GM11168 (cell line): ENCODE measurements around the gene IRX3.

Experiments used
- in situ Hi-C: fragments of 300-500 bp; cut with MboI; formaldehyde crosslinking; loops from one replicate; pipeline ENCODE4 v1.12.0; 2022; ENCODE audit warnings: low sequenced_read_pairs; ENCODE audit not compliant: unreplicated experiment

IRX3 gene

GRCh38 chr16:54291656-54292487, 5.3 kb upstream of the IRX3 start:
- in situ Hi-C loops: loop anchor here (25.0 kb wide), 1 partner anchor 645 kb away; the partner anchor contains the start of gene IRX5

DNA sequence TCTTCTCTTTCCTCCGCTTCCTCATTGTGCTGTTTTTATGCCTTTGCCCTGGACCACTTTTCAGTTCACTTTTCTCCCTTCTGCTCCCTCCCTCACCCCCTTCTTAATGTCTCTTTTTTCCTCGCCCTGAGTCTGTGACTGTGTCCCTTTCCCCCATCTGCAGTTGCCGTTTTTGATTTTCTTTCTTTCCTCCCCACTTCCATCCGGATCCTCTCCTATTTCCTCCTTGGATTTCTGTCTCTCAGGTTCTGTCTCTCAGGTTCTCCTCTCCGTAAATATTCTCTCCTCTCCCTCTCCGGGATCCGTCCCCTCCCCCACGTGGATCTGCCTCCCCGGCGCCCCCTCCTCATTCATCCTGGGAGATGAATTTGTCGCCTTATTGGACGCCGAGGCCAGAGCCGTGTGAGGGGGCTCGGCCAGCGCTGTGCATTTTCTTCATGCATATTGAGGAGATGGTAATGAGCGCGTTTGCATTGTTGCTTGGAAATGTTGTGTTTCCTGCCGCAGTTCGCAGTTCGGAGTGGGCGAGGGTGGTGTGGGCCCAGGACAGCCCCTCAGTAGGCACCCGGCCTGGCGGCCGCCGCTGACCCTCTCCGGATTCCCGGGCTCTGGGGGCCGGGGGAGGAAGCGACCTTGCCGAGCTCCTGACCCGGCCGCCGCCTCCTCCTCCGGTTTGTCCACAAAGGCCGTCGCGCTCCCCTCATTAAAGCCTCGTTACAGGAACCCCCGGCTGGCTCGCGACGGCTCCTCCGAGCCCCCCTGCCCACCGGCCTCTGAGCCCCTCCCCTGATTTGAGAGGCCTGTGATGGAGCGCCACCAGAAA, 4.5 kb upstream of the IRX3 start:
- in situ Hi-C loops: loop anchor here (25.0 kb wide), 1 partner anchor 646 kb away; the partner anchor contains the start of gene IRX5

- in situ Hi-C loops: loop anchor here (25.0 kb wide), 1 partner anchor 647 kb away; the partner anchor contains the start of gene IRX5
These were observed 3.6 kb upstream of the IRX3 start for GRCh38 chr16:54289945-54290832.

DNA sequence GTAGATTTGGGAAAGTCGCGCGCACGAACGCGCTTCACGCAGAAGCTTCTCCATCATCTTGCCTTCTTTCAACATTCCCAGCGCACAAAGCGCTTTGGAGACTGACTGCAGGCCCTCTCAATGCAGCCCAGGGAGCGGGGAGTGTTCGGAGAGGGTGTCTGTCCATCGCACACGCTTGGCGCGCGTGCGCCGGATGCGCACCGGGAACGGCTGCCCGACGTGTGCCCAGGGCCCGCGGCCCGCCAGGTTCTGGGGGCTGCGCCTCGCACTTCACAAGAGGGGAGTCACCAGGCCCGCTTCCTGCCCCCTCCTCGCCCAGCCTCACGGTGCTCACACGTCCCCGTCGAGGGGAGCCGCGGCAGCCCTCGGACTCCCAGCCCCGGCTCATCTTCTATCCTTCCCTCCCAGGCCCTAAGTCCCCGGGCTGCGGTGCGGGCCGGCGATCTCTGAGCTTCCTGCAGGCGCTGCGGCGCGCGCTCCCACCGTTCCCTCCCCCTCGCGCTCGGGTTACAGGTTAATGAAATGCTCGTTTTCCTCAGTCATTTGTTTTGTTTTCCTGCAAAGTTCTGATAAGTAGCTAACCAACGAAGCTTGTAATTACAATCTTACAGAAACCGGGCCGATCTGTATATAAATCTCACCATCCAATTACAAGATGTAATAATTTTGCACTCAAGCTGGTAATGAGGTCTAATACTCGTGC, 2.8 kb upstream of the IRX3 start:
- in situ Hi-C loops: loop anchor here (25.0 kb wide), 1 partner anchor 648 kb away; the partner anchor contains the start of gene IRX5

DNA sequence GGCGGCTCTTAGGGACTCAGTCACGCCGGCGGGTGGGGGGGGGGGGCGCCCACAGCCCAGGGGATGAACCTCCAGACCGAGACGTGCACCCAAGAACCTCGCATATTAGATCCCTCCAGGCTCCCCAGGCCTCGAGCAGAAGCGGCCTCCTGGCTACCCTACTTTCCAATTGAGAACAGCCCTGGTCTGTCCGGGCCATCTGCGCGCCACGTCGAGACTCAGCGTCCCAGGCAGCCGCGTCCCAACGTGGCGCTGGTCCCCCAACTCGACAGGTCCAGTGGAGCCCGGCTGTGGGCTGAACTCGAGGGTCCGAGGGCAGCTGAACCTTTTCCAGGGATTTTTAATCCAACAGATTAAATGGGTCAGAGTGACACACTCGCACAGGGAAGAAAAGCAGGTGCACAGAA, 2.3 kb upstream of the IRX3 start:
- in situ Hi-C loops: loop anchor here (25.0 kb wide), 1 partner anchor 648 kb away; the partner anchor contains the start of gene IRX5

GRCh38 chr16:54288030-54288834, 1.6 kb upstream of the IRX3 start:
- in situ Hi-C loops: loop anchor here (25.0 kb wide), 1 partner anchor 649 kb away; the partner anchor contains the start of gene IRX5

- in situ Hi-C loops: loop anchor here (25.0 kb wide), 1 partner anchor 650 kb away; the partner anchor contains the start of gene IRX5
These were observed 793 bp upstream of the IRX3 start for GRCh38 chr16:54287131-54288029.

GRCh38 chr16:54286090-54286365, 559 bp downstream of the IRX3 start:
- in situ Hi-C loops: loop anchor here (25.0 kb wide), 1 partner anchor 651 kb away; the partner anchor contains the start of gene IRX5

DNA sequence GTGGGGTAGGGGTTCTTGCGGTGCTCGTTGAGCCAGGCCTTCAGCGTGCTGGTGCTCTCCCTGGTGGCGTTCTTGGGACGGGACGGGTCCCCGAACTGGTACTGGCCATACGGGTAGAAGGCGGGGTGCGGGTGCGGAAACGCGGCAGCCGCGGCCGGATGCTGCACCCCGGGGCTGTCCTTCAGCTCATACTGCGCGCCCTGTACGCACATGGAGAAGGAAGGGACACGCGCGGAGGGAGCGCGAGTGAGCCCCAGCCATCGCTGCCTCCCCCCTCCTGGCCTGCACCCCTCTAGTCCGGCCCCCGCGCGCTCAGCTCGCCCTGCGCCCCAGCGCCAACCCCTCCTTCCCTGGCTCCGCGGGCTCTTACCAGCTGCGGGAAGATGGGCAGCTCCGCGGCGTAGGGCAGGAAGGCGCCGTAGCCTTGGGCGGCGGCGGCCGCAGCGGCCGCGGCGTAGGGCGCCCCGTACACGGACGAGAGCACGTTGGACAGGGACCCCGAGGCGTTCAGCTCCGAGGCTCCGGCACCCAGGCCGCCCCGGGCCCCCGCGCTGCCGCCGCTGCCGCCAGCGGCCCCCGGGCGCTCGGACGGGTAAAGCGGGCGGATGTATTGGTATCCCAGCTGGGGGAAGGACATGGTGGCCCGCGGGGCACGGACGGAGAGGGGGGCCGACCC, 1.0 kb downstream of the IRX3 start:
- in situ Hi-C loops: loop anchor here (25.0 kb wide), 1 partner anchor 652 kb away; the partner anchor contains the start of gene IRX5

DNA sequence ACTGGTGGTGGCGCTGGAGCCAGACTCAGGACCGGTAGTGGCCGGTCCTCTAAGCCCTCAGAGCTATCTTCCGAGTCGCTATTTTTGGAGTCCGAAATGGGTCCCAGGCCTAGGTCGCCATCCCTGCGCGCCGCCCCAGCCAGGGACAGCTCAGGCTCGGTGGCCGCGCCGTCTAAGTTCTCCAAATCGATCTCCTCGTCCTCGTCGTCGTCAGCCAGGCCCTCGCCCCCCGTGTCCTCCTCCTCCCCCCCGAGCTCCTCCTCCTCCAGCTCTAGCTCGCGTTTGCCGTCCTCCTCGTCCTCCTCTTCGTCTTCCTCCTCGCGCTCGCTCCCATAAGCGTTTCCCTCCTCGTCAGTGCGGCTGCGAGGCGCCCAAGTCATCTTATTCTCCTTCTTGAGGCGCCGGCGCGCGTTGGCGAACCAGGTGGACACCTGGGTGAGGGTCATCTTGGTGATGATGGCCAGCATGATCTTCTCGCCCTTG, 1.6 kb downstream of the IRX3 start:
- in situ Hi-C loops: loop anchor here (25.0 kb wide), 1 partner anchor 652 kb away; the partner anchor contains the start of gene IRX5

DNA sequence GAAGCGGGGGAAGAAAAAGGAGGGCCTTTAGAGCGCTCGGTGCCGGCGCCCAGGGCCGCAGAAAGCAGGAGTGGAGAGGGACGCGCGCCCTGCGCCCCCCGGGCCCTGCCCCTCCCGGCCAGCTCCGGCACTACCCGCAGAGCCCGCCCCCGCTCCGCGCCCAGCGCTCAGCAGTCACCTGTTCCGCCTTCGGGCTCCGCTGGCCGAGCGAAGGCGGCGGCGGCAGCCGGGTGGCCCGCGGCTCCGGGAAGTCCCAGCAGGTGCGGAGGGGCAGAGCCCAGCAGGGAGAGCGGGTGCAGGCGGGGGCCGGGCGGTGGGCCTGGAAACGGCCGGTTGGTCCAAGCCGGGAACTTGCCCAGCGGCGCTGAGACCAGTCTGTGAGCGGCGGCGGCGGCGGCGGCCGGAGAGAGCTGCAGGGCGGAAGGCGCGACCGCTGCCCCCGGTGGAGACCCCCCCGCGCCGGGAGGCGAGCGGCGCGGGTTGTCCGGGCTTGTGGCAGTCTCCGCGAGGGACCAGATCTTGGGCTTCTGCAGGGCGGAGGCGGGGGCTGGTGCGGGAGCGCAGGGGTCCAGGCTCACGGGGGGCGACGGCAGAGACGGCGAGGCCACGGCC, 2.2 kb downstream of the IRX3 start:
- in situ Hi-C loops: loop anchor here (25.0 kb wide), 1 partner anchor 653 kb away; the partner anchor contains the start of gene IRX5

- in situ Hi-C loops: loop anchor here (25.0 kb wide), 1 partner anchor 653 kb away; the partner anchor contains the start of gene IRX5
These were observed 2.8 kb downstream of the IRX3 start for GRCh38 chr16:54283725-54284318.

- in situ Hi-C loops: loop anchor here (25.0 kb wide), 1 partner anchor 654 kb away; the partner anchor contains the start of gene IRX5
These were observed 3.5 kb downstream of the IRX3 start for GRCh38 chr16:54282928-54283724.

- in situ Hi-C loops: loop anchor here (25.0 kb wide), 1 partner anchor 655 kb away; the partner anchor contains the start of gene IRX5
These were observed 4.2 kb downstream of the IRX3 start for GRCh38 chr16:54282202-54282927.
